ENCODE results near the gene CTNNA3. TPM values are rescaled to one million over a fixed set of nuclear protein-coding genes. Genes with fewer than 3 reads are reported as not detected.
"Not testable (repeated sequence)": the region's sequence is repeated elsewhere in the genome, so short reads cannot be mapped to it uniquely, and the experiment has no call there.

CTNNA3 gene
- total RNA-seq, 4 donors from 2014 or later: 14.3 to 49.5 (median 24.2) TPM

DNA sequence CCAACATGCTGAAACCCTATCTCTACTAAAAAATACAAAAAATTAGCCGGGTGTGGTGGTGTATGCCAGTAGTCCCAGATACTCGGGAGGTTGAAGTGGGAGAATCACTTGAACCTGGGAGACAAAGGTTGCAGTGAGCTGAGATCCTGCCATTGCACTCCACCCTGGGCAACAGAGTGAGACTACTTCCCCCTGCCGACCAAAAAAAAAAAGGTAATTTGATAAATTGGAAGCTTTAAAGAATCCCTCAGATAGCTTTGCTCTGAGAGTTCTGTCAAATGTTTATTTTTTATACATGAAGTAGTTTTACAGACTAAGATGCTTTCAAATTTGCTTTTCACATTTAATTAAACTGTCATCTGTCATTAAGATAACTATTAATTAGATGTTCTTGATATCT, 1333.5 kb downstream of the CTNNA3 start:
- Histone ChIP-seq H3K9me3 (no peaks in the 10 kb centered on the region), H3K27ac (no peak overlapping the region), H3K4me3 (no peak overlapping the region), H3K36me3 (no peaks in the 10 kb centered on the region), H3K27me3 (no peaks in the 10 kb centered on the region), H3K4me1 (no peaks in the 10 kb centered on the region)
- in situ Hi-C loops (cut with MboI; ENCODE audit: low sequenced_read_pairs in 4 of 4) (no loop called here), intact Hi-C loops (cut with DNase I; ENCODE audit: low total_unique reads) (no loop called here)
- ATAC-seq: no peak
- TF ChIP-seq POLR2A (IDR thresholded peaks at IDR 0.05): no peak
- TF ChIP-seq CTCF (IDR thresholded peaks at IDR 0.05 in 4 of 5, conservative IDR thresholded peaks at IDR 0.05 in 1 of 5): no peak
- no peak for DNase-seq

DNA sequence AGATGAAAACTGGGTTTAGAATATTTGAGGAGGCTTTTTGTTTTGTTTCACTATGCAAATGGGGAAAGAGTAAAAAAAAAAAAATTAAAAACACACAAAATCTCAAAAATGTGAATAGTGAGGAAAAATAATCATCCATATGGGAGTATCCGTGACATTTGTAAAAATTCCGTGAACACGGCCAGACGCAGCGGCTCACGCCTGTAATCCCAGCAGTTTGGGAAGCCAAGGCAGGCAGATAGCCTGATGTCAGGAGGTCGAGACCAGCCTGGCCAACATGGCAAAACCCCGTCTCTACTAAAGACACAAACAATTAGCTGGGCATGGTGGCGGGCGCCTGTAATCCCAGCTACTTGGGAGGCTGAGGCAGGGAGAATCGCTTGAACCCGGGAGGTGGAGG, 1342.2 kb downstream of the CTNNA3 start:
- intact Hi-C loops (cut with DNase I; ENCODE audit: low total_unique reads); ATAC-seq; H3K27me3 ChIP-seq; H3K4me1 ChIP-seq; H3K36me3 ChIP-seq; H3K4me3 ChIP-seq; in situ Hi-C loops (cut with MboI; ENCODE audit: low sequenced_read_pairs in 4 of 4); H3K9me3 ChIP-seq; H3K27ac ChIP-seq; DNase-seq: not testable (repeated sequence)

GRCh38 chr10:66353422-66353821, 1342.6 kb downstream of the CTNNA3 start:
- H3K27me3 ChIP-seq: no peaks in the 10 kb centered on the region
- DNase-seq: no peak
- ATAC-seq: no peak
- in situ Hi-C loops (cut with MboI; ENCODE audit: low sequenced_read_pairs in 4 of 4) (no loop called here), intact Hi-C loops (cut with DNase I; ENCODE audit: low total_unique reads) (no loop called here)
- H3K9me3 ChIP-seq: no peaks in the 10 kb centered on the region
- no peaks in the 10 kb centered on the region for H3K4me1 ChIP-seq
- H3K27ac ChIP-seq: no peak overlapping the region
- TF ChIP-seq CTCF (IDR thresholded peaks at IDR 0.05 in 4 of 5, conservative IDR thresholded peaks at IDR 0.05 in 1 of 5) (no peak), POLR2A (IDR thresholded peaks at IDR 0.05) (no peak)
- no peaks in the 10 kb centered on the region for H3K36me3 ChIP-seq
- H3K4me3 ChIP-seq: no peak overlapping the region

DNA sequence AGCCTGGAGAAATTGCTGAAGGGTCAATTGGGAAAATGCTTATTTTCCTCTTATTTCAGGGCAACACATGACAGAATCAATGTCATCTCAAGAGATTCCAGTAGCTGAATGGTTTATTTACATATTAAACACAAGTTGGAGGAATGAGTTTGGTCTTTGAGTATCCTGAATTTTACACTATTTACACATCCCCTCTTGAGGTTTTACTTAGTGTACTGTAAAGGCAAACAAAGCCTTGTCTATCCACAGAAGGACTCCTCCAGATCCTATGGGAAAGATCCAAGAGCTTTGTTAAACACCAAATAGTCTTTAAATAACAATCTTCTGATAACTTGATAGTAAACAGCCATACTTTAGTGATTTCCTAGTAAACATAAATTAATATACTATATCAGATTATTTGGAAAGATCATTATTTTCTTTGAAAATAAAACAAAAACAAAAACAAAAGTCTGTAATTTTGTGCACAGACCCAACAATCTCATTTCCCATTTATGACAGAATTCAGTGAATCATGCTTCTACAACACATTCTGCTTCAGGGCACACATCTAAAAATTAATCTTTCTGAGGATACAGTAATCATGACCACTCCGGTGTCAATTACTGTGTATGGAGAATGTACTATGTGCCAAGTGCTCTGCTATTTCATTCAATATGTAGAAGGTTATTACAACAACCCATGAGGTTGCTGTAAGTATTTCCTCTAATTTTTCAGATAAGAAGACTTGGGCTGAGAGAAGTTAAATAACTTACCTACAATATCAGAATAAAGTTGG, 1345.2 kb downstream of the CTNNA3 start:
- no peak for ATAC-seq

GRCh38 chr10:66349726-66350125, 1346.3 kb downstream of the CTNNA3 start:
- no peak for TF ChIP-seq CTCF (IDR thresholded peaks at IDR 0.05 in 4 of 5, conservative IDR thresholded peaks at IDR 0.05 in 1 of 5)
- no peak for TF ChIP-seq POLR2A (IDR thresholded peaks at IDR 0.05)
- no peaks in the 10 kb centered on the region for H3K9me3 ChIP-seq
- H3K27me3 ChIP-seq: no peaks in the 10 kb centered on the region
- no peak overlapping the region for H3K4me3 ChIP-seq
- DNase-seq: no peak
- H3K36me3 ChIP-seq: no peaks in the 10 kb centered on the region
- no peaks in the 10 kb centered on the region for H3K4me1 ChIP-seq
- H3K27ac ChIP-seq: no peak overlapping the region
- intact Hi-C loops (cut with DNase I; ENCODE audit: low total_unique reads): no loop called here
- in situ Hi-C loops (cut with MboI; ENCODE audit: low sequenced_read_pairs in 4 of 4): no loop called here
- ATAC-seq: no peak

More for the DNA sequence above, 1345.2 kb downstream of the CTNNA3 start:
- H3K4me3 ChIP-seq: no peak overlapping the region
- in situ Hi-C loops (cut with MboI; ENCODE audit: low sequenced_read_pairs in 4 of 4): no loop called here
- H3K4me1 ChIP-seq: no peaks in the 10 kb centered on the region
- no peak for DNase-seq
- no peaks in the 10 kb centered on the region for H3K9me3 ChIP-seq
- TF ChIP-seq CTCF (IDR thresholded peaks at IDR 0.05 in 4 of 5, conservative IDR thresholded peaks at IDR 0.05 in 1 of 5) (no peak), POLR2A (IDR thresholded peaks at IDR 0.05) (no peak)
- intact Hi-C loops (cut with DNase I; ENCODE audit: low total_unique reads): no loop called here
- H3K27ac ChIP-seq: no peak overlapping the region
- no peaks in the 10 kb centered on the region for H3K36me3 ChIP-seq
- H3K27me3 ChIP-seq: no peaks in the 10 kb centered on the region
